ENCODE data around the gene NECTIN1. TPM values are rescaled to one million over a fixed set of nuclear protein-coding genes. Genes with fewer than 3 reads are reported as not detected.

The NECTIN1 gene
- total RNA-seq, 1 donor from 2014 or later: 85.3 TPM

DNA sequence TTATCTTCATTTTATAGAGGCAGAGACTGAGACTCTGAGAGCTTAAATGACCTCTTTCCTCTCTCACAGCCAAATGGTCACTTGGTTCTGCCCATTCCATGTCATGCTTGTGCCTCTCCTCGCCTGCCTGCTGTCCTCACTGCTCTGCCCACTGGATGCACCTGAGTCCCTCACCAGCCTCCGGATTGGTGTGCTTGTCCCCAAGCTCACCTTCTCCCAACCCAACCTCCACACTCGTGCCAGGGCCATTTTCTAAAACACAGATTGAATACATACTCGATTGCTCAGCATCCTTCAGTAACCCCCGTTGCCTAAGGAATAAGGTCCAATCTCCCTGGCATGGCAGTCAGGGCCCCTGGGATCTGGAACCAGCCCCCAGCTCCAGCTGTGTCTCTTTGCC is 28.4 kb upstream of the NECTIN1 start:
- FAIRE-seq: no peak
- peaks cover 8% of the 10 kb centered on the region for H3K27me3 ChIP-seq (ENCODE audit: control insufficient read depth, insufficient read depth, low read length)
- DNase-seq (ENCODE audit: low read depth): no peak
- no peak overlapping the region for H3K4me3 ChIP-seq (ENCODE audit: low read depth, low read length)
- no peaks in the 10 kb centered on the region for H3K36me3 ChIP-seq (ENCODE audit: control insufficient read depth, insufficient read depth, low read length)
- TF ChIP-seq, protein P1, sequence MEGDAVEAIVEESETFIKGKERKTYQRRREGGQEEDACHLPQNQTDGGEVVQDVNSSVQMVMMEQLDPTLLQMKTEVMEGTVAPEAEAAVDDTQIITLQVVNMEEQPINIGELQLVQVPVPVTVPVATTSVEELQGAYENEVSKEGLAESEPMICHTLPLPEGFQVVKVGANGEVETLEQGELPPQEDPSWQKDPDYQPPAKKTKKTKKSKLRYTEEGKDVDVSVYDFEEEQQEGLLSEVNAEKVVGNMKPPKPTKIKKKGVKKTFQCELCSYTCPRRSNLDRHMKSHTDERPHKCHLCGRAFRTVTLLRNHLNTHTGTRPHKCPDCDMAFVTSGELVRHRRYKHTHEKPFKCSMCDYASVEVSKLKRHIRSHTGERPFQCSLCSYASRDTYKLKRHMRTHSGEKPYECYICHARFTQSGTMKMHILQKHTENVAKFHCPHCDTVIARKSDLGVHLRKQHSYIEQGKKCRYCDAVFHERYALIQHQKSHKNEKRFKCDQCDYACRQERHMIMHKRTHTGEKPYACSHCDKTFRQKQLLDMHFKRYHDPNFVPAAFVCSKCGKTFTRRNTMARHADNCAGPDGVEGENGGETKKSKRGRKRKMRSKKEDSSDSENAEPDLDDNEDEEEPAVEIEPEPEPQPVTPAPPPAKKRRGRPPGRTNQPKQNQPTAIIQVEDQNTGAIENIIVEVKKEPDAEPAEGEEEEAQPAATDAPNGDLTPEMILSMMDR (IDR thresholded peaks at IDR 0.05; ENCODE audit: insufficient read depth, low read length, severe bottlenecking): no peak

DNA sequence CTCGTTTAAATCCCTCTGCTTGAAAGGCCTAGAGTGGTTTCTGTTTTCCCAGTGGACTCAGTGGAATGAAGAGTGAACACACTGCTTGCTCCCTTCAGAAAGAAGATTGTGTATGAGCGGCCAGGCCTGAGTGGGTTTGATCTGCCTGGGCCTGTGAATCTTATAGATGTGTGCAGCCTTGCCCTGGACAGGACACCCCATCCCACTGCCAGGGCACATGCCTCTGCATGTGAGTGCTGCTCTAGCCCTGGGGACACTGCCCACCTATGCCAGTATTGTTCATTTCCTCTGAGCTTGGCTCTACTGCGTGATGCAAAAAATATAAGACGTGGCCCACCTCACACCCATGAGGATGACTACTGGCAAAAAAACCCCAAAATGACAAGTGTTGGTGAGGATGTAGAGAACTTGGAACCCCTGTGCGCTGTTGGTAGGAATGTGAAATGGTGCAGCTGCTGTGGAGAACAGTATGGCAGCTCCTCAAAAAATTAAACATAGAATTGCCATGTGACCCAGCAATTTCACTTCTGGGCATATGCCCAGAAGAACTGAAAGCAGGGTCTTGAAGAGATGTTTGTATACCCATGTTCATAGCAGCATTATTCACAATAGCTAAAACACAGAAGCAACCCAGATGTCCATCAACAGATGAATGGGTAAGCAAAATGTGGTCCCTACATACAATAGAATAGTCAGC is 27.3 kb upstream of the NECTIN1 start:
- no peak for DNase-seq (ENCODE audit: low read depth)
- Histone ChIP-seq H3K36me3 (ENCODE audit: control insufficient read depth, insufficient read depth, low read length) (no peaks in the 10 kb centered on the region), H3K27me3 (ENCODE audit: control insufficient read depth, insufficient read depth, low read length) (peaks cover 6% of the 10 kb centered on the region), H3K4me3 (ENCODE audit: low read depth, low read length) (no peak overlapping the region)
- no peak for FAIRE-seq
- TF ChIP-seq, protein P1 (IDR thresholded peaks at IDR 0.05; ENCODE audit: insufficient read depth, low read length, severe bottlenecking): no peak

DNA sequence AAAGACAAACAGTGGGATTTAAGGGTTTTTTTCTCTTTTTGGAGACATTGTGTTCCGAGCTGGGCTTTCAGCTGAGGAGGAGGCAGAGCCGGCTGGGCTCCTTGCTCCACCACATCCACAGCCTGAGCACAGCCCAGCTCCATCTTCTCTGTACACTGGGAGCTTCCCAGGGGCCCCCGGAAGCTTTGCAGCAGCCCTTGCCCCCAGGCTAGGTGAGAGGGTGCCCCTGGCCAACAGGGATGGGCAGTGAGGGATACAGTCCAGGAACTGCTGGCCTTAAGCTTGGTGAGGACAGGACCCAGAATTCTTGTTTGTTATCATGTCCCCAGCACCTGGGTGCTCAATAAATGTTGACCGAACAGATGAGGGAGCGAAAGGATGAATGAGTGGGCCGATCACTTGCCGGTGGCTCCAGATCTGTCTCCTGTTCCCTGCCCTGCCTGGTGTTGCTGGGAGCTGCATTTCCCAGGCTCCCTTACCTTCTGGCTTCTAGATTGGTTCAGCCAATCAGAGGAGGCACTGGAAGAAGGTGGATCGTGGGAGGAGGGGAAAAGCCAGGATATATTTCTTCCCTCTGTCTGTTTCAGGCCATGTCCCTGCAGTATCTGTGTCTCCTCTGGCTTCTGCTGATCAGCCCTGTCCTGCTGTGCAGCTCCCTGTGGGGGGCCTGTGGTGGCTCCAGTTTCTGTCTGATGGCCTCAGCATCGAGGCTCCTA is 26.5 kb upstream of the NECTIN1 start:
- Histone ChIP-seq H3K4me3 (ENCODE audit: low read depth, low read length) (no peak overlapping the region), H3K36me3 (ENCODE audit: control insufficient read depth, insufficient read depth, low read length) (no peaks in the 10 kb centered on the region), H3K27me3 (ENCODE audit: control insufficient read depth, insufficient read depth, low read length) (peaks cover 6% of the 10 kb centered on the region)
- TF ChIP-seq, protein P1 (IDR thresholded peaks at IDR 0.05; ENCODE audit: insufficient read depth, low read length, severe bottlenecking): no peak
- no peak for DNase-seq (ENCODE audit: low read depth)
- FAIRE-seq: peak; percentile 89

DNA sequence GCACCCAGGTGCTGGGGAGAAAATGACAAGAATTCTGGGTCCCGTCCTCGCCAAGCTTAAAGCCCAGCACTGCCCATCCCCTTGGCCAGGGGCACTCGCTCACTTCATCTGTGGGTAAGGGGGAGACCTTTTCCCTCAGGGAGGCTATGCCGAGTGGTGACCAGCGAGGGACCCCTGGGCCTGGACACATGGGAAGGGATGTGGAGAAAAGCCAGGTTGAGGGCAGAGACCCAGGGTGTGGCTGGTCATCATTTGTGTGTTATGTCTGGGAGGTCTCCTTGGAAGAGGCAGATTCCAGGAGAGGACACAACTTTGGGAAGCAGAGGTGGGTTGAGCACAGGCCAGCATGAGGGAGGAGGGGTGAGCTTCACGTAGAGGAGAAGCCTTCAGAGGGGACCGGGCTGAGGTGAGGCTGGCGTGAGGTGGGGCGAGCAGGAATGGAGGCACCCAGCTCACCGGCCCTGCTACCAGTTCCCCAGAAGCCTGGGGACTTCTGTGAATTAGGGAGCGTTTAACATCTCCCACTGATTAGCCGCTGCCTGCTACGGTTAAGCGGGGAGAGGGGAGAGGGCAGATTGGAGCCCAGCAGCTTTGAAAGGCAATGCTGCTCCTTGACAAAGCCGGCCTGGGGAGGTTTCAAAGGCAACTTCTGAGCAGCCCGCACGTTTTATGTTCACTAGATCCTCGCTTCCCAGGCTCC is 25.8 kb upstream of the NECTIN1 start:
- no peaks in the 10 kb centered on the region for H3K36me3 ChIP-seq (ENCODE audit: control insufficient read depth, insufficient read depth, low read length)
- peaks cover 6% of the 10 kb centered on the region for H3K27me3 ChIP-seq (ENCODE audit: control insufficient read depth, insufficient read depth, low read length)
- TF ChIP-seq, protein P1 (IDR thresholded peaks at IDR 0.05; ENCODE audit: insufficient read depth, low read length, severe bottlenecking): no peak
- DNase-seq (ENCODE audit: low read depth) (no peak), FAIRE-seq (peak; percentile 60)
- H3K4me3 ChIP-seq (ENCODE audit: low read depth, low read length): no peak overlapping the region

DNA sequence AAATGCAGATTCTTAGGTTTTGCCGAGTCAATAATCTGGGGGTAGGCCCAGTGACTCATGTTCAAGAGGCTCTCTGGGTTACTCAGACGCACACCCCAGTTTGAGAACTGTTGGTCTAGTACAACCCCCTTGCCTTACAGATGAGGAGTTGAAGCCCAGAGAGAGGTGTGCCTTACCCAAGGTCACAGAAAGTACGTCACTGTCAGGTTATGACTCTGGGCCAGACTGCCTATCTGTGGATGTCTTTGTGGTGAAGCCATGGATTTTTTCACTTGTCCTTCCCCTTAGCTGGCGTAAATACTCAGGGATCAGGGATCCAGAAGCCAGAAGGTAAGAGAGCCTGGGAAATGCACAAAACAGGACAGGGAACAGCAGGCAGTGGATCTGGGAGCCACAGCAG is 25.2 kb upstream of the NECTIN1 start:
- TF ChIP-seq, protein P1 (IDR thresholded peaks at IDR 0.05; ENCODE audit: insufficient read depth, low read length, severe bottlenecking): no peak
- FAIRE-seq (no peak), DNase-seq (ENCODE audit: low read depth) (no peak)
- Histone ChIP-seq H3K4me3 (ENCODE audit: low read depth, low read length) (no peak overlapping the region), H3K27me3 (ENCODE audit: control insufficient read depth, insufficient read depth, low read length) (peaks cover 6% of the 10 kb centered on the region), H3K36me3 (ENCODE audit: control insufficient read depth, insufficient read depth, low read length) (no peaks in the 10 kb centered on the region)
